GM23338 (cell line): ENCODE results near the gene TK1. TPM values are rescaled to one million over a fixed set of nuclear protein-coding genes. Genes with fewer than 3 reads are reported as not detected.

Experiments
- ATAC-seq: fragments of 200-7000 bp; cut with Tn5 transposase; 3 replicates; pipeline ENCODE4 v1.9.1; 2020
- DNase-seq: peaks from one replicate; pipeline ENCODE4 v3.0.0-alpha.2; 2015; ENCODE audit warnings: low spot score
- H2AFZ ChIP-seq: fragments of 200-600 bp; sonication (generic); 2 replicates; pipeline ENCODE4 v1.8.0; 2016; ENCODE audit warnings: antibody characterized with exemption, mild to moderate bottlenecking, moderate library complexity
- H3F3A ChIP-seq: fragments of 200-600 bp; sonication (generic); replicated peaks from 2 replicates; pipeline ENCODE4 v1.8.0; 2017; ENCODE audit warnings: antibody characterized with exemption, mixed run types, low read depth
- H3K27ac ChIP-seq: fragments of 200-600 bp; sonication (generic); 2 replicates; pipeline ENCODE4 v1.6.1; 2016; ENCODE audit warnings: low read depth
- H3K27me3 ChIP-seq: fragments of 200-600 bp; sonication (generic); 2 replicates; pipeline ENCODE4 v1.8.0; 2016; ENCODE audit warnings: mild to moderate bottlenecking, mixed run types, moderate library complexity; ENCODE audit not compliant: insufficient read depth
- H3K36me3 ChIP-seq: fragments of 200-600 bp; sonication (generic); 2 replicates; pipeline ENCODE4 v1.8.0; 2016; ENCODE audit warnings: mild to moderate bottlenecking; ENCODE audit not compliant: insufficient read depth
- H3K4me1 ChIP-seq: fragments of 200-600 bp; sonication (generic); 2 replicates; pipeline ENCODE4 v1.8.0; 2016; ENCODE audit warnings: mild to moderate bottlenecking, moderate library complexity; ENCODE audit not compliant: insufficient read depth
- H3K4me2 ChIP-seq: fragments of 200-600 bp; sonication (generic); 2 replicates; pipeline ENCODE4 v1.7.1; 2017; ENCODE audit warnings: mixed run types
- H3K4me3 ChIP-seq: fragments of 200-600 bp; sonication (generic); 2 replicates; pipeline ENCODE4 v1.6.1; 2016; ENCODE audit warnings: mixed run types
- H3K79me2 ChIP-seq: fragments of 200-600 bp; sonication (generic); replicated peaks from 2 replicates; pipeline ENCODE4 v1.8.0; 2017; ENCODE audit warnings: mild to moderate bottlenecking; ENCODE audit not compliant: insufficient read depth
- H3K9me2 ChIP-seq: fragments of 200-600 bp; sonication (generic); 2 replicates; pipeline ENCODE4 v1.8.0; 2017; ENCODE audit not compliant: insufficient read depth
- H4K20me1 ChIP-seq: fragments of 200-600 bp; sonication (generic); replicated peaks from 2 replicates; pipeline ENCODE4 v1.8.0; 2017; ENCODE audit warnings: mild to moderate bottlenecking; ENCODE audit not compliant: insufficient read depth
- H3K27ac Mint-ChIP-seq: 2 replicates; pipeline ENCODE4 v1.8.0; 2020; ENCODE audit warnings: inconsistent platforms, mild to moderate bottlenecking, moderate library complexity, mixed read lengths
- H3K27me3 Mint-ChIP-seq: 3 replicates; pipeline ENCODE4 v1.8.0; 2022; ENCODE audit warnings: low read depth, mild to moderate bottlenecking, moderate library complexity, mixed read lengths, inconsistent platforms; ENCODE audit not compliant: insufficient read depth, poor library complexity
- H3K36me3 Mint-ChIP-seq: 3 replicates; pipeline ENCODE4 v1.8.0; 2021; ENCODE audit warnings: low read depth, mild to moderate bottlenecking, inconsistent platforms, moderate library complexity, mixed read lengths
- H3K4me1 Mint-ChIP-seq: 3 replicates; pipeline ENCODE4 v1.8.0; 2020; ENCODE audit warnings: mild to moderate bottlenecking, inconsistent platforms, mixed read lengths
- H3K4me3 Mint-ChIP-seq: 3 replicates; pipeline ENCODE4 v1.8.0; 2021; ENCODE audit warnings: moderate library complexity, mild to moderate bottlenecking, inconsistent platforms, mixed read lengths
- H3K9me3 Mint-ChIP-seq: 3 replicates; pipeline ENCODE4 v1.8.0; 2020; ENCODE audit warnings: moderate library complexity, mild to moderate bottlenecking, inconsistent platforms, mixed read lengths
- CREB1 ChIP-seq: fragments of 250-450 bp; sonication (Bioruptor Pico); IDR thresholded peaks from 2 replicates; pipeline ENCODE4 v1.5.0; 2020; ENCODE audit warnings: low read depth, mild to moderate bottlenecking, moderate library complexity
- CTCF ChIP-seq, 2 experiments: fragments of 200-600 bp in 1 of 2; sonication (generic) in 1 of 2; conservative IDR thresholded peaks; 2 replicates each; pipeline versions ENCODE4 v1.5.1 to v1.6.1; 2016 to 2017; ENCODE audit warnings: antibody characterized with exemption in 2 of 2, low read depth in 2 of 2, mild to moderate bottlenecking in 2 of 2, moderate library complexity in 1 of 2
- EZH2phosphoT487 ChIP-seq: fragments of 200-600 bp; sonication (generic); IDR thresholded peaks from one replicate; pipeline ENCODE4 v1.8.1; 2018; ENCODE audit warnings: antibody characterized with exemption; ENCODE audit not compliant: unreplicated experiment
- JUNB ChIP-seq: IDR thresholded peaks from one replicate; pipeline ENCODE4 v1.6.1; 2016; ENCODE audit warnings: antibody characterized with exemption; ENCODE audit not compliant: unreplicated experiment
- NANOG ChIP-seq: IDR thresholded peaks from 2 replicates; pipeline ENCODE4 v1.6.1; 2016; ENCODE audit warnings: antibody characterized with exemption, borderline replicate concordance
- POLR2AphosphoS5 ChIP-seq: IDR thresholded peaks from 2 replicates; pipeline ENCODE4 v1.6.1; 2016; ENCODE audit warnings: antibody characterized with exemption, low read depth
- STAT1 ChIP-seq: IDR thresholded peaks from one replicate; pipeline ENCODE4 v1.6.1; 2016; ENCODE audit warnings: antibody characterized with exemption; ENCODE audit not compliant: unreplicated experiment
- ZNF114 ChIP-seq: fragments of 250-450 bp; sonication (Bioruptor Pico); IDR thresholded peaks from 2 replicates; pipeline ENCODE4 v1.5.0; 2020; ENCODE audit warnings: mild to moderate bottlenecking, moderate library complexity
- ZNF331 ChIP-seq: fragments of 250-450 bp; sonication (Bioruptor Pico); IDR thresholded peaks from 2 replicates; pipeline ENCODE4 v1.5.0; 2020; ENCODE audit warnings: low read depth, mild to moderate bottlenecking, moderate library complexity
- polyA plus RNA-seq: library from polyadenylated mRNA; unstranded; fragments of >200 nt; fragmentation: Nextera tagmentation; extraction: Ambion mirVana; gene quantifications from 2 replicates; pipeline ENCODE4 v1.2.1, GENCODE V29; 2016
- total RNA-seq: library from RNA; depleted of rRNA; stranded (reverse); fragments of >200 nt; shearing (Covaris generic); gene quantifications from 2 replicates; pipeline ENCODE4 v1.2.3, GENCODE V29; 2014
- TF ChIP-seq, protein P1 (sequence below): IDR thresholded peaks from 2 replicates; pipeline ENCODE4 v1.6.1; 2016; ENCODE audit warnings: antibody characterized with exemption
- TF ChIP-seq, protein P2 (sequence below): fragments of 250-450 bp; sonication (Bioruptor Pico); IDR thresholded peaks from 2 replicates; pipeline ENCODE4 v1.5.0; 2020; ENCODE audit warnings: mild to moderate bottlenecking, moderate library complexity

The TK1 gene
- total and polyA plus RNA-seq, 2 experiments from 2014 or later: 74.5 to 84.4 TPM

GRCh38 chr17:78196716-78197115 lies 9.9 kb upstream of the TK1 start:
- no peaks in the 10 kb centered on the region; the same call in 2 of the 3 replicates for H3K9me3 Mint-ChIP-seq
- DNase-seq: no peak
- H3K36me3 ChIP-seq: peaks cover 15% of the 10 kb centered on the region; the same call in 1 of the 2 replicates
- H2AFZ ChIP-seq: no peak overlapping the region
- TF ChIP-seq NANOG: no peak
- TF ChIP-seq ZNF114 (CRISPR knock-in tag): no peak
- no peak for TF ChIP-seq CREB1 (CRISPR knock-in tag)
- no peak for TF ChIP-seq EZH2phosphoT487
- TF ChIP-seq POLR2AphosphoS5: no peak
- TF ChIP-seq STAT1: no peak
- H3K9me2 ChIP-seq: no peaks in the 10 kb centered on the region
- no peak for ATAC-seq
- H3K79me2 ChIP-seq: 0 out of 2 replicates have a peak, but pooled peaks cover 5% of the 10 kb centered on the region
- H3K4me1 ChIP-seq: peaks cover 10% of the 10 kb centered on the region; the same call in 1 of the 2 replicates
- H3K36me3 Mint-ChIP-seq: peaks cover 59% of the 10 kb centered on the region
- no peak overlapping the region for H3K4me2 ChIP-seq
- H3K4me1 Mint-ChIP-seq: peaks cover 28% of the 10 kb centered on the region
- no peak overlapping the region for H3K4me3 Mint-ChIP-seq
- H3K27ac Mint-ChIP-seq: peak overlapping the region; percentile 68
- no peak overlapping the region for H3K4me3 ChIP-seq
- H3F3A ChIP-seq: no peaks in the 10 kb centered on the region
- no peaks in the 10 kb centered on the region for H3K27me3 ChIP-seq
- H4K20me1 ChIP-seq: peaks cover 8% of the 10 kb centered on the region; the same call in 1 of the 2 replicates
- no peak overlapping the region; the same call in none of the 2 replicates for H3K27ac ChIP-seq
- peaks cover 14% of the 10 kb centered on the region for H3K27me3 Mint-ChIP-seq

- Histone ChIP-seq H3K4me1 (peaks cover 9% of the 10 kb centered on the region; the same call in 1 of the 2 replicates), H3K27me3 (no peaks in the 10 kb centered on the region), H3F3A (peaks cover 3% of the 10 kb centered on the region; the same call in 1 of the 2 replicates), H4K20me1 (peaks cover 21% of the 10 kb centered on the region), H3K4me3 (peak overlapping the region; percentile 82), H3K36me3 (peaks cover 20% of the 10 kb centered on the region), H3K4me2 (peak overlapping the region; percentile 95), H3K27ac (no peak overlapping the region), H3K9me2 (0 out of 2 replicates have a peak, but pooled peaks cover 4% of the 10 kb centered on the region), H2AFZ (no peak overlapping the region), H3K79me2 (peaks cover 43% of the 10 kb centered on the region)
- Mint-ChIP-seq H3K27ac (no peak overlapping the region), H3K4me1 (peaks cover 15% of the 10 kb centered on the region), H3K9me3 (no peaks in the 10 kb centered on the region; the same call in 2 of the 3 replicates), H3K4me3 (peak overlapping the region; percentile 88), H3K27me3 (peaks cover 6% of the 10 kb centered on the region), H3K36me3 (peaks cover 52% of the 10 kb centered on the region)
- peak; percentile 24 for ATAC-seq
- DNase-seq: no peak
- TF ChIP-seq, protein P1, sequence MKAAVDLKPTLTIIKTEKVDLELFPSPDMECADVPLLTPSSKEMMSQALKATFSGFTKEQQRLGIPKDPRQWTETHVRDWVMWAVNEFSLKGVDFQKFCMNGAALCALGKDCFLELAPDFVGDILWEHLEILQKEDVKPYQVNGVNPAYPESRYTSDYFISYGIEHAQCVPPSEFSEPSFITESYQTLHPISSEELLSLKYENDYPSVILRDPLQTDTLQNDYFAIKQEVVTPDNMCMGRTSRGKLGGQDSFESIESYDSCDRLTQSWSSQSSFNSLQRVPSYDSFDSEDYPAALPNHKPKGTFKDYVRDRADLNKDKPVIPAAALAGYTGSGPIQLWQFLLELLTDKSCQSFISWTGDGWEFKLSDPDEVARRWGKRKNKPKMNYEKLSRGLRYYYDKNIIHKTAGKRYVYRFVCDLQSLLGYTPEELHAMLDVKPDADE: no peak
- TF ChIP-seq NANOG (no peak), ZNF331 (CRISPR knock-in tag) (no peak), ZNF114 (CRISPR knock-in tag) (no peak), EZH2phosphoT487 (no peak), CTCF (conservative IDR thresholded peaks at IDR 0.05; ENCODE audit: low read depth in 2 of 2) (no peak), JUNB (no peak)
- TF ChIP-seq, protein P2, sequence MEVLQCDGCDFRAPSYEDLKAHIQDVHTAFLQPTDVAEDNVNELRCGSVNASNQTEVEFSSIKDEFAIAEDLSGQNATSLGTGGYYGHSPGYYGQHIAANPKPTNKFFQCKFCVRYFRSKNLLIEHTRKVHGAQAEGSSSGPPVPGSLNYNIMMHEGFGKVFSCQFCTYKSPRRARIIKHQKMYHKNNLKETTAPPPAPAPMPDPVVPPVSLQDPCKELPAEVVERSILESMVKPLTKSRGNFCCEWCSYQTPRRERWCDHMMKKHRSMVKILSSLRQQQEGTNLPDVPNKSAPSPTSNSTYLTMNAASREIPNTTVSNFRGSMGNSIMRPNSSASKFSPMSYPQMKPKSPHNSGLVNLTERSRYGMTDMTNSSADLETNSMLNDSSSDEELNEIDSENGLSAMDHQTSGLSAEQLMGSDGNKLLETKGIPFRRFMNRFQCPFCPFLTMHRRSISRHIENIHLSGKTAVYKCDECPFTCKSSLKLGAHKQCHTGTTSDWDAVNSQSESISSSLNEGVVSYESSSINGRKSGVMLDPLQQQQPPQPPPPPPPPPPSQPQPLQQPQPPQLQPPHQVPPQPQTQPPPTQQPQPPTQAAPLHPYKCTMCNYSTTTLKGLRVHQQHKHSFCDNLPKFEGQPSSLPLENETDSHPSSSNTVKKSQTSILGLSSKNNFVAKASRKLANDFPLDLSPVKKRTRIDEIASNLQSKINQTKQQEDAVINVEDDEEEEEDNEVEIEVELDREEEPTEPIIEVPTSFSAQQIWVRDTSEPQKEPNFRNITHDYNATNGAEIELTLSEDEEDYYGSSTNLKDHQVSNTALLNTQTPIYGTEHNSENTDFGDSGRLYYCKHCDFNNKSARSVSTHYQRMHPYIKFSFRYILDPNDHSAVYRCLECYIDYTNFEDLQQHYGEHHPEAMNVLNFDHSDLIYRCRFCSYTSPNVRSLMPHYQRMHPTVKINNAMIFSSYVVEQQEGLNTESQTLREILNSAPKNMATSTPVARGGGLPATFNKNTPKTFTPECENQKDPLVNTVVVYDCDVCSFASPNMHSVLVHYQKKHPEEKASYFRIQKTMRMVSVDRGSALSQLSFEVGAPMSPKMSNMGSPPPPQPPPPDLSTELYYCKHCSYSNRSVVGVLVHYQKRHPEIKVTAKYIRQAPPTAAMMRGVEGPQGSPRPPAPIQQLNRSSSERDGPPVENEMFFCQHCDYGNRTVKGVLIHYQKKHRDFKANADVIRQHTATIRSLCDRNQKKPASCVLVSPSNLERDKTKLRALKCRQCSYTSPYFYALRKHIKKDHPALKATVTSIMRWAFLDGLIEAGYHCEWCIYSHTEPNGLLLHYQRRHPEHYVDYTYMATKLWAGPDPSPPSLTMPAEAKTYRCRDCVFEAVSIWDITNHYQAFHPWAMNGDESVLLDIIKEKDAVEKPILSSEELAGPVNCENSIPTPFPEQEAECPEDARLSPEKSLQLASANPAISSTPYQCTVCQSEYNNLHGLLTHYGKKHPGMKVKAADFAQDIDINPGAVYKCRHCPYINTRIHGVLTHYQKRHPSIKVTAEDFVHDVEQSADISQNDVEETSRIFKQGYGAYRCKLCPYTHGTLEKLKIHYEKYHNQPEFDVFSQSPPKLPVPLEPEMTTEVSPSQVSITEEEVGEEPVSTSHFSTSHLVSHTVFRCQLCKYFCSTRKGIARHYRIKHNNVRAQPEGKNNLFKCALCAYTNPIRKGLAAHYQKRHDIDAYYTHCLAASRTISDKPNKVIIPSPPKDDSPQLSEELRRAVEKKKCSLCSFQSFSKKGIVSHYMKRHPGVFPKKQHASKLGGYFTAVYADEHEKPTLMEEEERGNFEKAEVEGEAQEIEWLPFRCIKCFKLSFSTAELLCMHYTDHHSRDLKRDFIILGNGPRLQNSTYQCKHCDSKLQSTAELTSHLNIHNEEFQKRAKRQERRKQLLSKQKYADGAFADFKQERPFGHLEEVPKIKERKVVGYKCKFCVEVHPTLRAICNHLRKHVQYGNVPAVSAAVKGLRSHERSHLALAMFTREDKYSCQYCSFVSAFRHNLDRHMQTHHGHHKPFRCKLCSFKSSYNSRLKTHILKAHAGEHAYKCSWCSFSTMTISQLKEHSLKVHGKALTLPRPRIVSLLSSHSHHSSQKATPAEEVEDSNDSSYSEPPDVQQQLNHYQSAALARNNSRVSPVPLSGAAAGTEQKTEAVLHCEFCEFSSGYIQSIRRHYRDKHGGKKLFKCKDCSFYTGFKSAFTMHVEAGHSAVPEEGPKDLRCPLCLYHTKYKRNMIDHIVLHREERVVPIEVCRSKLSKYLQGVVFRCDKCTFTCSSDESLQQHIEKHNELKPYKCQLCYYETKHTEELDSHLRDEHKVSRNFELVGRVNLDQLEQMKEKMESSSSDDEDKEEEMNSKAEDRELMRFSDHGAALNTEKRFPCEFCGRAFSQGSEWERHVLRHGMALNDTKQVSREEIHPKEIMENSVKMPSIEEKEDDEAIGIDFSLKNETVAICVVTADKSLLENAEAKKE: no peak
Observed at GRCh38 chr17:78185981-78186691, 716 bp downstream of the TK1 start.
